ENCODE measurements around the gene GTF2A2. TPM values are rescaled to one million over a fixed set of nuclear protein-coding genes. Genes with fewer than 3 reads are reported as not detected.

Gene GTF2A2
- total RNA-seq, 1 experiment from 2014 or later: 175 TPM

GRCh38 chr15:59701880-59702279, 44.6 kb upstream of the GTF2A2 start:
- CTCF ChIA-PET: interaction anchor here (1.4 to 1.7 kb wide), 3 partner anchors 11 to 23 kb away, joined by 4 to 6 read pairs (median 5); no protein-coding TSS in a partner anchor
- Histone ChIP-seq H3K36me3 (ENCODE audit: control insufficient read depth in 1 of 2, insufficient read depth in 2 of 2, low read length in 2 of 2) (no peaks in the 10 kb centered on the region), H3K27me3 (ENCODE audit: insufficient read depth, low read length) (no peaks in the 10 kb centered on the region), H4K20me1 (ENCODE audit: insufficient read depth) (no peaks in the 10 kb centered on the region), H3K9me3 (ENCODE audit: control insufficient read depth in 1 of 2, insufficient read depth in 1 of 2, low read depth in 1 of 2, low read length in 2 of 2) (no peaks in the 10 kb centered on the region), H3K27ac (ENCODE audit: low read depth, low read length) (no peak overlapping the region), H3K9me2 (ENCODE audit: insufficient read depth) (no peaks in the 10 kb centered on the region), H3K79me2 (ENCODE audit: insufficient read depth, low read length) (no peaks in the 10 kb centered on the region), H3K4me1 (ENCODE audit: control insufficient read depth in 1 of 2, insufficient read depth in 2 of 2, low read length in 2 of 2) (peaks cover 0 to 8% of the 10 kb centered on the region in 2 experiments; a peak in 2 of 4 replicates), H3K4me3 (replicated peaks in 1 of 2; ENCODE audit: low read depth in 1 of 2, low read length in 2 of 2) (no peak overlapping the region), H3K4me2 (ENCODE audit: low read length) (no peak overlapping the region), H3K9ac (ENCODE audit: low read length) (no peak overlapping the region), H2AFZ (ENCODE audit: low read depth, low read length, poor library complexity, severe bottlenecking) (peak overlapping the region; percentile 71)
- BruUV-seq (replicated peaks): no TSS peak
- intact Hi-C loops (cut with micrococcal nuclease): no loop called here
- RAD21 ChIA-PET (ENCODE audit: low non-redundant PET in 1 of 2, low total read pairs in 2 of 2, uncharacterized antibody in 2 of 2, unreplicated experiment in 2 of 2): no interaction called here
- POLR2A ChIA-PET: no interaction called here
- ATAC-seq (no peak), DNase-seq (ENCODE audit: low read depth, low spot score) (no peak)
- TF ChIP-seq YY1 (IDR thresholded peaks at IDR 0.05; ENCODE audit: extremely low read depth, insufficient replicate concordance, low read depth, low read length): no peak
- TF ChIP-seq POLR2AphosphoS5 (IDR thresholded peaks at IDR 0.05; ENCODE audit: low read depth, low read length): no peak
- no peak for TF ChIP-seq ATF3 (IDR thresholded peaks at IDR 0.05)
- no peak for TF ChIP-seq RAD21 (IDR thresholded peaks at IDR 0.05; ENCODE audit: low read depth)
- TF ChIP-seq POLR2A (IDR thresholded peaks at IDR 0.05; ENCODE audit: borderline replicate concordance, extremely low read depth, insufficient read depth, insufficient read length): no peak
- TF ChIP-seq MAX (IDR thresholded peaks at IDR 0.05): no peak
- TF ChIP-seq FOSL1 (IDR thresholded peaks at IDR 0.05; ENCODE audit: low read depth): no peak
- TF ChIP-seq CBX3 (IDR thresholded peaks at IDR 0.05; ENCODE audit: low read depth): no peak
- no peak for TF ChIP-seq ELF1 (IDR thresholded peaks at IDR 0.05; ENCODE audit: borderline replicate concordance, low read depth)
- no peak for TF ChIP-seq ZFX (IDR thresholded peaks at IDR 0.05)
- TF ChIP-seq CTCF (IDR thresholded peaks at IDR 0.05 in 2 of 3, conservative IDR thresholded peaks at IDR 0.05 in 1 of 3; ENCODE audit: borderline replicate concordance in 1 of 3, insufficient read depth in 1 of 3, low read depth in 2 of 3, low read length in 2 of 3): no peak
- TF ChIP-seq REST (IDR thresholded peaks at IDR 0.05; ENCODE audit: low read depth): no peak
- no peak for TF ChIP-seq EGR1 (IDR thresholded peaks at IDR 0.05; ENCODE audit: low read depth)
- no peak for TF ChIP-seq ZNF274 (IDR thresholded peaks at IDR 0.05; ENCODE audit: low read depth, low read length)
- no peak for TF ChIP-seq SP1 (IDR thresholded peaks at IDR 0.05; ENCODE audit: low read depth)
- no peak for TF ChIP-seq EZH2 (IDR thresholded peaks at IDR 0.05)
- TF ChIP-seq SRF (IDR thresholded peaks at IDR 0.05; ENCODE audit: low read depth): no peak
- TF ChIP-seq TCF7L2 (IDR thresholded peaks at IDR 0.05; ENCODE audit: borderline replicate concordance, extremely low read depth, insufficient read depth, insufficient read length): no peak
- TF ChIP-seq CEBPB (IDR thresholded peaks at IDR 0.05; ENCODE audit: low read depth): no peak
- TF ChIP-seq SIN3A (IDR thresholded peaks at IDR 0.05; ENCODE audit: low read depth): no peak
